ENCODE data around the gene SP3. TPM values are rescaled to one million over a fixed set of nuclear protein-coding genes. Genes with fewer than 3 reads are reported as not detected.

The SP3 gene
- total RNA-seq, 4 donors from 2014 or later = 91.6 to 135 (median 131) TPM

DNA sequence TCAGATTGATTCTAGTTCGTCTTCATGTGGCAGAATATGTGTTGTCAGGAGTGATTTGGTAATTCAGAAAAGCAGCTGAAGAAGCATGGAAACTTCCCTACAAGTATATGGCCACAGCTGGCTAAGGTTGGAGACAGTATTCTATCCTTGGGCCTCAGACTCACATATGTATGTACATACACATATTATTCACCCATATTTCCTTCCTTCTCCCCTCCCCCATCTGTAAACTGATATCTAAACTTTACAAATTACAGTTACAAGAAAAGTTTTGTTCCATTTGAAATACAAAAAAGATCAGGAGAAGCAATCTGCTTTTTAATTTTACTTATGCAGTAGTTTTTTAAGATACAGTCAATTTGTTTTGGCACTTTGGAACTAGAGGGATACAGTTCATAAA lies 3.1 kb downstream of the SP3 start:
- TF ChIP-seq CTCF (IDR thresholded peaks at IDR 0.05; ENCODE audit: low read depth) = no peak

DNA sequence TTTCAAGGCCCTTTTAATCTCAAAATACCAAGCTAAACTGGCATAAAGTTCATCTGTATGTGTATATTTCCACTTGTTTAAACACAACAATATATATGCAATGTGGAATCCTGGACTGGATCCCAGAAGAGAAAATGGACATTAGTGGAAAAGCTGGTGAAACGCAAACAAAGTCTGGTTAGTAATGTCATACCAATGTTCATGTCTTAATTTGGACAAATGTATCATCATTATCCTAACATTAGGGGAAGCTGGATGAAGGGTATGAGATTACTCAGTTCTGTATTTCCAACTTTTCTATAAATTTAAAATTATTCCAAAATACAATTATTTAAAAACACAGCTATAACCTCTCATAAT lies 3.8 kb downstream of the SP3 start:
- no peak for TF ChIP-seq CTCF (IDR thresholded peaks at IDR 0.05; ENCODE audit: low read depth)

DNA sequence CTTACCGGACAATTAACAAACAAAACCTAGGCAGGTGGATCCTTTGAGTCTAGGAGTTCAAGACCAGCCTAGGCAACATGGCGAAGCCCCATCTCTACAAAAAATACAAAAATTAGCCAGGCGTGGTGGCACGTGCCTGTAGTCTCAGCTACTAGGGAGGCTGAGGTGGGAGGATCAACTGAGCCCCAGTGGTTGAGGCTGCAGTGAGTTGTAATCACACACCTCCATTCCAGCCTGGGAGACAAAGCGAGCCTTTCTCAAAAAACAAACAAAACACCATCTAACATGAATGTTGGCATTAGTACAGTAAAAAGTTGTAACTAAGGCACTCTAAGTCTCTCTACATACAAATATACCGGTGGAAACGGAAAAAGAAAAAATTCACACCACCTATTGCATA lies 5.3 kb downstream of the SP3 start:
- no peak for TF ChIP-seq CTCF (IDR thresholded peaks at IDR 0.05; ENCODE audit: low read depth)

GRCh38 chr2:173959358-173959884 lies 5.8 kb downstream of the SP3 start:
- TF ChIP-seq CTCF (IDR thresholded peaks at IDR 0.05; ENCODE audit: low read depth) = no peak

GRCh38 chr2:173958198-173958846 lies 6.9 kb downstream of the SP3 start:
- TF ChIP-seq CTCF (IDR thresholded peaks at IDR 0.05; ENCODE audit: low read depth) = no peak

DNA sequence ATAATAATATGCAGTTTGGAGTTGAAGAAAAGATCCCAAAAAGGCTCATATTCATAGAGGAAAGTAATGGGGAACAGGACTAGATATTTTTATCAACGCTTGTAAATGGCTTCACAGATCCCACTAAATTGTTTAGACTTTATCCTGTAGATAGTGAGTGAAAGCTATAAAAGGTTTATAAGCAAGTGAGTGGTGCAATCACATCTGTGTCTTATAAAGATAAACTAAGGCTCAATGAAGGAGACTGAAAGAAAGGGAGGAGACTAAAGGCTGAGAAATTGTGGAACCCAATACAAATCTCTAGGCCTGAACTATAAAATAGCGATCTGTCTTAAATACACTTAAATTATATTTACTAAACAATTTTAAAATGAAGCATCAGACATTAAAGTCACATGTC lies 7.7 kb downstream of the SP3 start:
- TF ChIP-seq CTCF (IDR thresholded peaks at IDR 0.05; ENCODE audit: low read depth) = no peak

DNA sequence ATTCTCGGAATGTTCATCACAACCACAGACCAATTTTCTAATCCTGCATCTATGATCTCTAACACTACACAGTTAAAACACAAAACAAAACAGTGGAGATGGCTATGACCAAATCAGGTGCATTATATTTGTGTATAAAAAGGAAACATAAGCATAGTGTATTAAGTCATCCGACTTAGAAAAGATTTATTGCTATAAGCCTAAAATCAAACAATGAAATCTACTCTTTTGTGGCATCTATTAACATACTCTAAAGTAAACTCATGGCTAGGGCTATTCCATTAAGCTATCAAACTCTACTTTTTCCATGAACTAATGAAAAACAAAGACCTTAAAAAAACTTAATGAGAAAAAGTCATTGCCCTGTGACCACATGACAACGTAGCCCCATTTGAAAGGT lies 8.7 kb downstream of the SP3 start:
- no peak for TF ChIP-seq CTCF (IDR thresholded peaks at IDR 0.05; ENCODE audit: low read depth)

Data from subcutaneous adipose tissue (tissue), 4 donors.